HG03378 (cell line): ENCODE results near the gene NANOGP8.
"Not testable (repeated sequence)": the region's sequence is repeated elsewhere in the genome, so short reads cannot be mapped to it uniquely, and the experiment has no call there.

ENCODE experiments used
- ATAC-seq: cut with Tn5 transposase; IDR thresholded peaks from one replicate; pipeline ENCODE4 v1.9.1; 2021; ENCODE audit warnings: mild to moderate bottlenecking, moderate library complexity; ENCODE audit not compliant: unreplicated experiment

NANOGP8 gene, protein sequence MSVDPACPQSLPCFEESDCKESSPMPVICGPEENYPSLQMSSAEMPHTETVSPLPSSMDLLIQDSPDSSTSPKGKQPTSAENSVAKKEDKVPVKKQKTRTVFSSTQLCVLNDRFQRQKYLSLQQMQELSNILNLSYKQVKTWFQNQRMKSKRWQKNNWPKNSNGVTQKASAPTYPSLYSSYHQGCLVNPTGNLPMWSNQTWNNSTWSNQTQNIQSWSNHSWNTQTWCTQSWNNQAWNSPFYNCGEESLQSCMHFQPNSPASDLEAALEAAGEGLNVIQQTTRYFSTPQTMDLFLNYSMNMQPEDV

DNA sequence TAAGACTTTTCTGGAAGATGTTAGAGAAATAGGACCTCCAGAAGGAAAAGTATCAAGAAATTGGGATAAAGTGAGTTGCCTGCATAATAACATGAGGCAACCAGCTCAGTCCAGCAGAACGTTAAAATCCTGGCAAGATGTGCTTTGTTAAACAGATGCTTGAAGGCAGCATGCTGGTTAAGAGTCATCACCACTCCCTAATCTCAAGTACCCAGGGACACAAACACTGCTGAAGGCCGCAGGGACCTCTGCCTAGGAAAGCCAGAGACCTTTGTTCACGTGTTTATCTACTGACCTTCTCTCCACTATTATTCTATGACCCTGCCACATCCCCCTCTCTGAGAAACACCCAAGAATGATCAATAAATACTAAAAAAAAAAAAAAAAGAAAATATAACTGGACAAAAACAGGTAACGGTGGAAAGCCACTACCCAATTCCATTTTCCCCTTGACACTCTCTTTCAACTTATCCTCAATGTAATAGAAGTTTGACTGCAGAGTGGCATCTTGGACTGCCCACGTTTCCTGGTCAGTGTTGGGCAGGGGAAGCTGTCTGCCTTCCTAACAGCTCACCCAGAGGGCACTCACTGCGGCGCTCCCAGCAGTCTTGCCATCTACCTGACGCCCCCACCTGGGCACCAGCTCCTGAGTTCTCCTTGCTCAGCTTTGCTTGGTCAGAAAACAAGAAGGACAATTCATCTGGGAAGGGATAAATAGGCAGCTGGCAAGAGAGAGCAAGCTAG is at the start of gene NANOGP8:
Gene NANOGP8 (minus strand): TSS at position 120 of the 744 bp plus-strand sequence. CDS start 185 bp downstream, outside the sequence.
- not testable (repeated sequence) for ATAC-seq

DNA sequence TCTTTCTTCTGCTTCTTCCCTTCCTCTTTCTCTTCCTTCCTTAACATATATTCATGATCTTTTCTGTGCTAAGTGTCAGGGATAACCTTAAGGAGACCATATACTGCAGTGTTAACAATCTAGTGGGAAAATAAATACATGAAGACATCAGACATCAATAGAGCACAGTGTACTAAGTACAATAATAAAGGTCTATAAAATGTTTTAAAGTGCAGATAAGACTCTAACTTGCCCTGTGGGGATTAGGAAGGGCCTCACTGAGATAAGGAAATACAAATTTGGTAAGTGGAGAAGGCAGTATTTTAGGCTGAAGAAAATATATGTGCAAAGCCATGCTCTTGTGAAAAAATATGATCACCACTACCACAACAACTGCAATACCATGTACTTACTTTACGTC is 49.2 kb upstream of the NANOGP8 start:
- ATAC-seq: no peak

DNA sequence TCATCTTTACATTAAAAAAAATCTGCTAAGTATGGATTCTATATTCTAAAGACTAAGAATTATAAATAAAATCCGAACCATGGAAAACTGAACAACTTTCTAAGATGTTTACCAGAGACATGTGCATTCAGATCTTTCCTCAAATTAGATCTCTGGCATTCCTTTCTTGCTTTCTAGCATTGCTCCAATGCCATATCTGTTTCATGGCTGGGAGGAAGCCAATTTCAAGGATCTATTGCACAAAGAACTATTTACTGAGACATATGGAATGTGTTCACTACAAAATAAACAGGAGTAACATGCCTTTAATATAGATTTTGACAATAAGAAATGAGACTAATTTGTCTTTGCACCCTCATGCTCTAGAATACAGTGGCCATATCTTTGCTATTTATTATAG is 45.1 kb upstream of the NANOGP8 start:
- no peak for ATAC-seq

DNA sequence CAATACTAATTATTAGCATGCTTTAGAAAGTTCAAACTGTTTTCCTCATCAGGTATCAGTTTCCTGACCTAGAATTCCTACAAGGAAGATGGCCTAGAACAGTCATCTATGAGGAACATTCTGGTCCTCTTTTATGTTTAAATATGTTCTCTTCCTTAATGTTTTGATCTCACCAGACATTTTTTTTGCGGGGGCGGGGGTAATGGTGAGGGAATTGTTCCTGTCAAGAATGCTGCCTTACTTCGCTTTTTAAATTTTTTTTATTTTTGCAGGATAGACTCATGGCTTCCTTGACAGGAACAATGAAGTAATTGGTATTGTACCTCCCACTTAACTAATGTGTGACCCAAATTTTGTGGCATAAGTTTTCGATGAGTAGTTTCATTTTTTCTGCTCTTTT is 44.3 kb upstream of the NANOGP8 start:
- no peak for ATAC-seq

DNA sequence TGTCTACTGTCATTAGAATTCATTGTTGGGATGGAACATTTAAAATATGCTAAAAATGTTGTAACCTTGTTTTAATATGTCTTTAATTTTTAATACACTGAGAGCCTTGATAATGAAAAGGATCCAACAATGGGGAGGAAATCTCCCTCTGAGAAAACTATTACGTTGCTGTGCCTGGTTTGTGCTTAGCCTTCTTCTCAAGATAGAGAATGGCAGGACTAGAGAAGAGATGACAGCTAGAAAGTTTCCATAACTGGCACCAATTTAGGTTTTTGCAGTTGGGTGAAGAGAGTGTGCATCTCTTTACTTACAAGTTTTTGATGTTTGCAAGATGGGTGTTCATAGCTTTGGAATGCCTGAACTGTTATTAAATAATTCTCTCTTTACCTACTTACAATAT is 42.6 kb upstream of the NANOGP8 start:
- no peak for ATAC-seq

DNA sequence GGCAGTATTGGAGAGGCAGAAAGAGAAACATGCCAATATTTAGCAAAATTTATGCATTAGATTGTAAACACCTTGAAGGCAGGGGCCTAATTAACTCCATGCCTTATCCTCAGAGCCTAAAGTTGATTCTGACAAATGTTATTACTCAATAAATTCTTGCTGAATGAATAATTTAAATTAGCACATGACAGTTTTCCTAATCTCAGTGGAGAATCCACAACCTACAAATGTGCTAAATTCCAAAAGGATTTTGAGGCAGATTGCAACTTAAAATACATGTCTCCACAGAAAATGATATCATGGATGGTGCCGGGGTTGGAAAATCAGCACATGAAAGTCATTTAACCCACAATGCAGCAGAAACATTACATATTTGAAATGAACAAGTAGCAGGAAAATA is 41.1 kb upstream of the NANOGP8 start:
- no peak for ATAC-seq

DNA sequence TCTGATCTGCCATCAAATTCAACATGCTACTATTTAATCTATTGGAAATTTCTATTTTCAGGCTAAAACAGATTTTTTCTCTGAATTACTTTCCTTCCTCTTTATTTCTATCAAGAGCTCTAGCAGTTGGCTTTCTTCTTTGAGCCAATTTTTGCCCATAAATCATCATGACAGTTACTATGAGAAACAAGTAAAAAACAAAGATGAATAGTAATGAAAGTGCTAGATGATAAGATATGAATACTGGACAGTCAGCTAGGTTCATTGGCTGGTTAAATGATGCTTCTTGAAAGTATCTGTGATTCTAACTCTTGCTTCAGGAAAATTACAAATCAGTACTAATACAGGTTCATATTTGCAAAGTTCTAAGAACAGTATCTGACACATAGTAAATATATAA is 38.6 kb upstream of the NANOGP8 start:
- no peak for ATAC-seq

DNA sequence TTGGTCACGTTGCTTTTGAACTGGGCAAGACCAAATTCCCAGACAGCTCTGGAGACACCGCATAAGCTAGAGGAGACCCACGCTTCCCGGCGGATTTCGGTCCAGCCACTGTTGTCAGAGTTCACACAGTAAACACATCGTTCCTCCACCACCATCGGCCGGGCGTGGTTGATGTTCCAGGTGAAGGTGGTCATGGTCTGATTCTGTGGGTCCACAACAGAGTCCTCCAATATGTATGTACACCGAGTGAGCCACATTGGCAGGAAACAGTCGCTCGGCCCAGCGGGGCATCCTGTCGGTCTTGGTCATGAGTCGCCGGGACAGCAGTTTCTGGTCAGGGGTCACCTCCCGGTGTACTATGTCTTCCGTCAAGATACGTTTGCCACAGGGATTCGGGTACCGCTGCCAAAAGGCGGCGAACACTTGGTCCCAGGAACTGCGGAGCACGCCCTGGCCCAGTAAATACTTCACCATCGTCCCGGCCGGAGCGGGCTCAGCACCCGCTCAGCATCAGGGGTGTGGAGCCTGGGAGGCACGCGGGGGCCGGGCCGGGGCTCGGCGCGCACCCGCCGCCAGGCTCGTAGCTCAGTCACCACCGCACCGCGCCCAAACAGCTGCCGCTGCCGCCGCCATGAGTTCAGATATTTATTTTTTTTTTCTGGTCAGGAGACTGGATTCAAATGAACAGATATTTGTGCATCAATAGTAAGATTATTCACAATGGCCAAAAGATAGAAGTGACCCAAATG is 36.7 kb upstream of the NANOGP8 start:
- ATAC-seq: no peak

DNA sequence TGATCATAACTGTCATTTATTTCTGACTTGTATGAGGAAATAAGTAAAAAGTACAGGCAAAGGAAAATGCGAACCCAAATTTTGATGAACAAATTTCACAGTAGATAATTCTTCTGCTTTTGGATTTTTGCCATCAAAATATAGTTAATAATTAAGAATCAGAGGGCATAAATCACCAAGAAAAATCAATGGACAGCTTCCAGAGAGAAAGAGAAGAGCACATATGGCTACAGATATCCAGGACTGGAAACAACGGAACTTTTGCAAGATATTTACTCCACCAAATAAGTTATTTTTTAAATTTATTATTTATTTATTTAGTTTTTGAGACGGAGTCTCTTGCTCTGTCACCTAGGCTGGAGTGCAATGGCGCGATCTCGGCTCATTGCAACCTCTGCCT is 35.1 kb upstream of the NANOGP8 start:
- ATAC-seq: no peak

DNA sequence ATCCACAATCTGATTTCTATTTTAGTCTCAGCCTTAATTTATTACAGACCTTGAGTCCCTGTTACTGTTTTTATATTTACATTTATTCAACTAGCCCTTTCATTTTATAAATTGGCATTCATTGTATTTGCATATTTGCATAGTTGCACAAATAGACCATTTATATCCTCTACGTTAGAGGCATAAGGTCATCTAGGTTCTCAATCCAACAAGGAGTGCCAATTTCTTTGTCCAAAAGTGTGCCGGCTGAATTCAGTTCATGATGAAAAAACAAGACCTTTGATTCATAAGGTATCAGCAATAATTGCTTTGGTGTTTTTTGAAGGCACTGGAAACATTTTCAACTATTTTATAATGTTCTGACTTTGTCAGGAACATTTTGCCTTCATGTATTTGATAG is 33.9 kb upstream of the NANOGP8 start:
- ATAC-seq: no peak

DNA sequence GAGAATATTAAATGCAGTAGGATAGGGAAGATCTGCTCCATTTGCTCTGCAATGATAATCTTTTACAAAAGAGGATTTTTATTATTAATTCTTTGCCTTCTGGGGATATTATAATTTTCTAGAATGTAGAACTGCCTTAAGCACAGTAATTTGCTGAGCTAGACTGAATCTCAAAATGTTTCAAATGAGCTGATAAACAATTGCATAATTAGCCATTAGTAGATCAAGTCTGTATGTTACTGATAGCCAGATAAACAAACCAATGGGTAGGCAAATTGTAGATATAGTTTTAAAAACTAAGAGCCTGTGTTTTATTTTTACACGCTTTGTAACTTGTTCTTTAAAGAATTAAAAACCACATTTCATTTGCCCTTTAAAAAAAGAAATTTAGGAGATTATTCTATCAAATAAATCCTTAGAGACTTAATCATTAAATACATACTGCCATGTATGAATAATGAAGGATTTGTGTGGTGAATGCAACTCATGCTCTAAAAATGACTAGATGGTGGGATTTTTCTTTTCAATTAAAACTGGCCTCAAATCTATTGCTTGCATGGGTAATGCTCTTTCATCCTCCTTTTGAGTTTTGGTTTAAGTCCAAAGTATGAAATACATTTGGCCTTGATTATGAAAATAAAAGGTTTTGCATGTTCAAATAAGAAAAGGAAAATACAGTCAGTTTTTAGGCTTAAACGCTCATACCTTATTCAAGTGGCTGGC is 32.6 kb upstream of the NANOGP8 start:
- ATAC-seq: no peak

DNA sequence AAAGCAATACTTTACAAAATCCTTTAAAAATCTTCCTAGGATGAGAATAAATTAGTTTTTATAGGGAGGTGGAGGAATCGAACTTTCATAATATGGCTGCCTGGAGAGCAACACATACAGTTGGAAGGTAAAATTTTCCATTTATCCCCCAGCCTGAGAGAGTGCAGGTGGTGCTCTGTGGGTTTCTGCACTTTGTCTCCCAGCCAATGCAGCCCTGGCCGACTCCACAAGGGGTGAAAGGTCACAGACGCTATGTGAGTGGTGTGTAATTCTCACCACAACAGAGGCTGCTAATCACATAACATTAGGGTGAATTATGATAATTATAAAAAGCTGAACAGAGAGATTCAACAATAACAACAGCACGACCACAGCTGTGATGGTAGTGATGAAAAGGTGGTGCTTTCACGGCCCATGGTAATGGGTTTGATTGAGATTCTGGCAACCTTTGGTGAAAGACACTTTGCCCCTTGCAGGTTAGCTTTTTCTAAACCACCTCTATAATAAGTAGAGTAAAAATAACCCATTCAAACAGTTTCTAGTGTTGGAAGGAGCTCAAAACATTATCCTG is 30.1 kb upstream of the NANOGP8 start:
- no peak for ATAC-seq

DNA sequence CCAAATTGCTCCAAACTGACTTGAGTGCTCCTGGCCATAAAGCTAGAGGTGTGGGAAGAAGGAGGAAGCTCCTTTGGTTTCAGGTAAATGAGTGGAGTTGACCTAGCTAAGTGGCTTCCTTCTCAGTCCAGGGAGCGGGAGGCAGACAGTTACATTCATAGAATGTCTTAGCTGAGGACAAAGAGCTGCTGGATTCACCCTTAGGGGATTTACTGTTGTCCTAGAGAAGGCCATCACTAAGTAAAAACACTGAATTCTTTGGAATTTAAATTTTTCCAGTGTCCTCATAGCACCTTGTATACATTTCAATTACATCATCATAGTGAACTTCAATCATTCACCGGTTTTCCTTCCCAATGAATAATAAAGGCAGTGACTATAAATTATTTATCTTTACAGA is 27.3 kb upstream of the NANOGP8 start:
- no peak for ATAC-seq

DNA sequence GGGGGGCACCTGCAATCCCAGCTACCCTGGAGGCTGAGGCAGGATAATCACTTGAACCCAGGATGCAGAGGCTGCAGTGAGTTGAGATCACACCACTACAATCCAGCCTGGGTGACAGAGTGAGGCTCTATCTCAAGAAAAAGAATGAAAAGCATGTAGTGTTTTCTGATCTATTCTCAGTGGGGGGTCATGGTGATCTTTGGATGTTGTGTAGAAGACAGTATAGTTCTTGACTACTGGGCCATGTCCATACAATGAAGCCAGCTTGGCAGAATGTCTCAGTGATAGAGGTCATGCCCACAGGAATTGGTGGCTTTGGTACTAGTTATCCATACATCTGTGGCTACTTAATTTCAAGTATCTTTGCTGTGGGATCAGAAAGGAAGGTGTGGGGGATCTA is 26.8 kb upstream of the NANOGP8 start:
- ATAC-seq: no peak

DNA sequence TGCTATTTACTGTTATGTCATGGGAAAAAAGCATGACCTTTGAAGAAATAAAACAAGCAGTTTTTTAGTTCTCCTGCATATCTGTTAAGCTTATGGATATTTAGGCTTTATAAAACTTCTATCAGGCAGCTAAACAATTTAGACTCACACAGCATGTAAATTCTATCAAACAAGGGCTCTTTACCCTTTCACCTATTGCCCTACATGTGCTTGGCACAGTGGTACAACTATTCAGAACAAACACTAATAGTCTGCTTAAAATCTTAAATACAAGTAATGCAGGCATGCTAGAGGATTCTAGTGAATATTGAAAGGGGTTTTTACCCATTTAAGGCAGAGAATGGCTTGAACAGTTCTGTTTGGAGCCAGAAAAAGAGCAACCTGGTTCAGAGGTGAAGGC is 23.4 kb upstream of the NANOGP8 start:
- no peak for ATAC-seq

DNA sequence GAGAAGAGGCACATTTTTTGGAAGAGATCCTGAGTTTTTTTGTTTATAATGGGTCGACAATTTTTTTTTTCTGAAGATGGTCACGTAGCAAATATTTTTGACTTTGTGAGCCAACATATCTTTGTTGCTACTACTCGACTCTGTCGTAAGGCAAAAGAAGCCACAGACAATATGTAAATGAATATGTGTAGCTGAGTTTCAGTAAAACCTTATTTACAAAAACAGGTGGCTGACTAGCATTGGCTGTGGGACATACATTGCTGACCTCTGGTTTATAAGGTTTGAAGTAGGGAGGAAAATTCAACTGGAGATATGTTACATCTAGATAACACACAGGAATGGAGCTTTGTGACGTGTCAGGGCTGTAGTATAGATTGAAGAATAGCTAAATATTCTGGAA is 22.5 kb upstream of the NANOGP8 start:
- no peak for ATAC-seq

DNA sequence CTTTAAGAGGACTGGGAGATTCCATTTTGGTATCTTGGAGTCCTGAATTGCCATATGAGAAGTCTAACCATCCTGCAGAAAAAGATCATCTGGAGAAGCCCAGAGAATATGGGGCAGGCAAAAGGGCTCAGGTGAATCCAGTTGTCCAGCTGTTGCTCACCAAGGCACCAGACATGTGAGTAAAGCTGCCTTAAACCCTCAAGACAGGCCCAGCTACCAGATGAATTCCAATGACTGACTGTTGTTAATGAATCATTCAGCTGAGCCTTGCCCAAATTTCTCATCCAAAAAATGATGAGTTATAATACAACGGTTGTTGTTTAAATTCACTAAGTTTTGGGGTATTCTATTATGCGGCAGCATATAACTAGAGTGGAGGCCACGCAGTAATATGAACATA is 22.0 kb upstream of the NANOGP8 start:
- ATAC-seq: no peak

DNA sequence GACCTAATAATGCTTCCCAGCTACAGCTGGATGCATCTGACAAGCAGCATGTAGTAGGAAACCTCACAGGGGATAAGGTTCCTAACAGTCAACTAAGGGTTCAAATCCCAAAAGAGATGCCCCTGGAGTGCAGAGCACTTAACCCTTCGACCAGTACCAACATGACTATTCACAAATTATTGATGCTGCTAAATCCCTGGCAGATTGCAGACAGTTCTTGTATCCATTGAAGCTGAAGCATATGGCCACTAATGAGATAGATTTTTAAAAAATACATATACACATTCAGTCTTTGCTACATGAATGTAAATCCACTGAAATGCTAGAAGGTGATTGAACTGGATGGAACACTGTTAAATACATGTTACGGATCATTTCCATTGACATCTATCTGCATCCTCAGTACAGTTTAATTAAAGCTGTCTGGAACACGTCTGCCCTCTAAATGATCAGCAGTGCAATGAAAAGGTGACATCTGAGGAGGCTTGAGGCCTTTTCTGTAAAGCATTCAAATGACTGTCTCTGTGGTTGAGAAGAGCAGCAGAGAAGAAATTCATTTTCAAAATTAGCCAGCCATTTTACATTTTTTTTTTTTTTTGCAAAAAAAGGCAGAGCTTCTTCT is 19.5 kb upstream of the NANOGP8 start:
- no peak for ATAC-seq

DNA sequence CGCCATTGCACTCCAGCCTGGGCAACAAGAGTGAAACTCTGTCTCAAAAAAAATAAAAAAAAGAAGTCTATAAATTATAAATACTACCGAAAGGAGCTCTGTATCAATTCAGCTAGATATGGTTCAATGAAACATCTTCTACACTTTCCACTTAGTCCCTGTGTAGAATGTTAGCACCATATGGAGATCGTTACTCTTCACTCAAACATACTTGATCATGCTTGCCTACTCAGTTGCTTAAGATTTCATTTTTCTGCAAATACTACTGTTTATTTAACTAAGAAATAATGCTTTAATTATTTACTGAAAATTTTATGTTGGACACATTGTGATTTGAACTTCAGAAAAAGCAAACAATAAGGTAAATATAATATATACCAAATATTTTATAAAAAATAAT is 17.1 kb upstream of the NANOGP8 start:
- no peak for ATAC-seq

DNA sequence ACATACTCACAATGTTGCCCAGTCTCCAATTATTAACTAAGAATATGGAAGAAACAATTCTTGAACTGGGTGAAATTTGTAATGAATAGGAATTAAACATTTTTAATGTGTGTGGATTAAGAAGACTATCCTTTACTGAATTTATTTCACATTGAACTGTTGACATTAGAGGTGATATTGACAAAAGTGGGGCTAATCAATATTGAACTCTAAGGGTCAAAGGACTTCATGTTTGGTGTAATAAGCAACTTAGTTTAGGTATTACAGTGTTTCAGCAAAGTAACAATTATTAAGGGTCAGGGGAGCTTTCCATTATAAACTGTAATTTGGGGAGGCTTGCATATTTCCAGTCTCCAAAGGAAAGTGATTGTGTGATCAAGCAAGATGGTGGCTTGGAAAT is 16.2 kb upstream of the NANOGP8 start:
- no peak for ATAC-seq
